Activated CD4-positive, alpha-beta memory T cell treated with anti-CD3 and anti-CD28 coated beads for 36 hours (primary cell): Measurements from ENCODE around the gene GLIS1. TPM values are rescaled to one million over a fixed set of nuclear protein-coding genes. Genes with fewer than 3 reads are reported as not detected.

ENCODE experiments used
- CTCF ChIA-PET: fragments of 350-600 bp; sonication (Branson Sonifier 250); formaldehyde crosslinking; loops from one replicate; lab custom pipeline; 2021; ENCODE audit warnings: antibody characterized with exemption, inconsistent platforms; lab: Charles Lee
- POLR2A ChIA-PET: fragments of 350-600 bp; sonication (Branson Sonifier 250); formaldehyde crosslinking; loops from one replicate; lab custom pipeline; 2021; ENCODE audit warnings: antibody characterized with exemption; lab: Charles Lee
- DNase-seq: peaks from one replicate; pipeline ENCODE4 v3.0.0-alpha.2; 2020
- H3K27ac Mint-ChIP-seq: one replicate; pipeline ENCODE4 v1.8.0; 2021; ENCODE audit warnings: mixed read lengths
- H3K27me3 Mint-ChIP-seq: one replicate; pipeline ENCODE4 v1.8.0; 2021; ENCODE audit warnings: mixed read lengths
- H3K36me3 Mint-ChIP-seq: one replicate; pipeline ENCODE4 v1.8.0; 2021; ENCODE audit warnings: mixed read lengths
- H3K4me1 Mint-ChIP-seq: one replicate; pipeline ENCODE4 v1.8.0; 2021; ENCODE audit warnings: low read depth, mixed read lengths
- H3K4me3 Mint-ChIP-seq: one replicate; pipeline ENCODE4 v1.8.0; 2021; ENCODE audit warnings: mild to moderate bottlenecking, mixed read lengths
- H3K9me3 Mint-ChIP-seq: one replicate; pipeline ENCODE4 v1.8.0; 2021; ENCODE audit warnings: mixed read lengths
- intact Hi-C: fragments of 100-400 bp; cut with micrococcal nuclease; formaldehyde crosslinking; loops from one replicate; pipeline ENCODE4 v1.15.1; 2023
- total RNA-seq, 2 experiments: library from RNA; stranded (reverse); gene quantifications; one replicate each; pipeline ENCODE4 v1.2.3, GENCODE V29; 2021

GLIS1 gene
- total RNA-seq, 2 experiments from 2014 or later, result not detected

- Mint-ChIP-seq H3K4me3 (no peak overlapping the region), H3K4me1 (no peaks in the 10 kb centered on the region), H3K27ac (no peak overlapping the region), H3K27me3 (peaks cover 1% of the 10 kb centered on the region), H3K36me3 (no peaks in the 10 kb centered on the region), H3K9me3 (no peaks in the 10 kb centered on the region)
- peak; percentile 3 for DNase-seq
- ChIA-PET CTCF (no interaction called here), POLR2A (no interaction called here)
- intact Hi-C loops, result no loop called here
Observed at GRCh38 chr1:53628286-53628955, 110.5 kb downstream of the GLIS1 start.

- ChIA-PET CTCF (no interaction called here), POLR2A (interaction anchor here (0.6 kb wide), 1 partner anchor 737 kb away, joined by 3 read pairs; no protein-coding TSS in a partner anchor)
- Mint-ChIP-seq H3K9me3 (no peaks in the 10 kb centered on the region), H3K4me3 (no peak overlapping the region), H3K27me3 (peaks cover 1% of the 10 kb centered on the region), H3K4me1 (no peaks in the 10 kb centered on the region), H3K36me3 (no peaks in the 10 kb centered on the region), H3K27ac (no peak overlapping the region)
- no peak for DNase-seq
- intact Hi-C loops, result no loop called here
Observed at GRCh38 chr1:53627666-53628065, 111.3 kb downstream of the GLIS1 start.

- no peaks in the 10 kb centered on the region for H3K4me1 Mint-ChIP-seq
- intact Hi-C loops, result no loop called here
- no peaks in the 10 kb centered on the region for H3K9me3 Mint-ChIP-seq
- H3K36me3 Mint-ChIP-seq, result no peaks in the 10 kb centered on the region
- POLR2A ChIA-PET, result no interaction called here
- no peak overlapping the region for H3K4me3 Mint-ChIP-seq
- no peak overlapping the region for H3K27ac Mint-ChIP-seq
- DNase-seq, result no peak
- H3K27me3 Mint-ChIP-seq, result peaks cover 1% of the 10 kb centered on the region
- CTCF ChIA-PET, result no interaction called here
Observed at GRCh38 chr1:53627031-53627430, 111.9 kb downstream of the GLIS1 start.

DNA sequence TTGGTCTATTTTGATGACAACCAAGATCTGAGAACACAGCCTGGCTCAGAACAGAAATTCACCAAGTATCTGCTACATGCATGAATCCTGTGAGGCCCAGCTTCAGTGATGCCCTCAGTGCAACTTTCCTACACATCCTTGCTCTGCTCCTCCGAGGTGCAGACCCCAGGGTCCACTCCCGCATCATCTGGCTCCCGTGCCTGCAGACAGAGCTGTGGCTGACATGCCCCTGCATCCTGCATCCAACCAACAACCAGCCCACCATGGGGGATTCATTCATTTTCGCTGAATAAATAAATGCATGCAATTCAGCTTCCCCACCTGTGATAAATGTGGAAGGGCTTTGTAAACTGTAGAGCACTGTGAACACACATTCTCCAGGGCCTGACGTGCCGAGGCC lies 112.3 kb downstream of the GLIS1 start:
- ChIA-PET CTCF (no interaction called here), POLR2A (no interaction called here)
- H3K4me3 Mint-ChIP-seq, result no peak overlapping the region
- H3K36me3 Mint-ChIP-seq, result no peaks in the 10 kb centered on the region
- H3K27ac Mint-ChIP-seq, result no peak overlapping the region
- intact Hi-C loops, result no loop called here
- H3K27me3 Mint-ChIP-seq, result peaks cover 1% of the 10 kb centered on the region
- H3K4me1 Mint-ChIP-seq, result no peaks in the 10 kb centered on the region
- peak; percentile 4 for DNase-seq
- no peaks in the 10 kb centered on the region for H3K9me3 Mint-ChIP-seq

DNA sequence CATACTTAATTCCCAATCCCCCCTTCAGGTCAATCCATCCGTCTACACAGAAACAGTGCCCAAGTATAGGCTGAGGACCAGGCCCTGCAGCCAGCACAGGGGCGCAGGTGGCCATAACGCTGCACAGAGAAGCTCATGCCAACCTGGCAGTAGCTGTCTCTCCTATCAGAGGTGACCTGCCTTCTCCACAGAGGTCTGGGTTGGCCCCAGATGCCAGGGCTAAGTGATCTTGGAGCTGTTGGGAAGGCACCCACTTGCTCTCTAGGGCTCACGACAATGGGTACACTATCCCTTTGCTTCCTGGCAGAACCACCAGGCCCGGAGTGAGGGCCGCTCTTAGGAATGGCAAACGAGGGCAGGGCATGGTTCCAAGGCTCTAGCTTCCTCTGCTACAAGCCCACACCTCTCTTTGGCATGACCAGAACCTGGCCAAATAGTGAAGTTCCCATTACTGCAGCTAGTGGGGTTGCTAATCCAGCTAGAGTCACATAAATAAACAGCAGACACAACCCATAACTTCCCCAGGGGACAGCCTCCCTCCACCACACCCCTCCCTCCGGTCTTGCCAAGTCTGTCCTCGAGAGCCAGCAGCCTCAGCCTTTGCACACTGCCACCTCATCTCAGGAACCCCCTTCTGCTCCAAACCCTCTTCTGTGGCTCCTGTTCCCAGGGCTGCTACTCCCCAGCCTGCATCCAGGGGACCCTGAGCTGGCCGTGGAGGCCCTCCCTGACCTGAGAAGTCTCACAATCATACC lies 113.0 kb downstream of the GLIS1 start:
- POLR2A ChIA-PET, result no interaction called here
- H3K36me3 Mint-ChIP-seq, result no peaks in the 10 kb centered on the region
- H3K27me3 Mint-ChIP-seq, result peaks cover 1% of the 10 kb centered on the region
- no peak overlapping the region for H3K4me3 Mint-ChIP-seq
- H3K4me1 Mint-ChIP-seq, result no peaks in the 10 kb centered on the region
- CTCF ChIA-PET, result no interaction called here
- intact Hi-C loops, result no loop called here
- H3K27ac Mint-ChIP-seq, result no peak overlapping the region
- DNase-seq, result peak; percentile 2
- H3K9me3 Mint-ChIP-seq, result no peaks in the 10 kb centered on the region

DNA sequence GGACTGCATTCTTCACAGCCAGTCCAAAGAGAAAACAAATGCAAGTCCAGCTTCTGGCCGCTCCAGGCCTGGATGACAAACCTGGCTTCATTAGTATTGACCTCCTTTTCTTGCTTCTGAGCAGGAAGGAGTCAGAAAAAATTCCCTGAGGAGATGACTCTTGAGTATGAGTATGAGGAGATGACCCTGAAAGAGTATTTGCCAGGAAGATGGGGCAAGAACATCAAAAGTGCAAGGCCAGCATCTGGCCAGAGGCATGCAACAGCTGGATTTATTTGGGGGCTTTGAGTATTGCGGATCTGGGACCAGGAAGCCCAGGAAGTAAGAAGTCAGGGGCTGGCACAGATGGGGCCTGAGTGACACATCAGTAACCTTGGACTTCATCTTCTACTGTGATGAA lies 113.9 kb downstream of the GLIS1 start:
- Mint-ChIP-seq H3K4me1 (no peaks in the 10 kb centered on the region), H3K27ac (no peak overlapping the region), H3K9me3 (no peaks in the 10 kb centered on the region), H3K4me3 (no peak overlapping the region), H3K27me3 (peaks cover 1% of the 10 kb centered on the region), H3K36me3 (no peaks in the 10 kb centered on the region)
- intact Hi-C loops, result no loop called here
- ChIA-PET CTCF (no interaction called here), POLR2A (no interaction called here)
- DNase-seq, result no peak

- Mint-ChIP-seq H3K4me1 (no peaks in the 10 kb centered on the region), H3K36me3 (no peaks in the 10 kb centered on the region), H3K27ac (no peak overlapping the region), H3K27me3 (no peaks in the 10 kb centered on the region), H3K9me3 (no peaks in the 10 kb centered on the region), H3K4me3 (no peak overlapping the region)
- peak; percentile 3 for DNase-seq
- CTCF ChIA-PET, result no interaction called here
- POLR2A ChIA-PET, result no interaction called here
- intact Hi-C loops, result no loop called here
Observed at GRCh38 chr1:53622531-53622930, 116.4 kb downstream of the GLIS1 start.

DNA sequence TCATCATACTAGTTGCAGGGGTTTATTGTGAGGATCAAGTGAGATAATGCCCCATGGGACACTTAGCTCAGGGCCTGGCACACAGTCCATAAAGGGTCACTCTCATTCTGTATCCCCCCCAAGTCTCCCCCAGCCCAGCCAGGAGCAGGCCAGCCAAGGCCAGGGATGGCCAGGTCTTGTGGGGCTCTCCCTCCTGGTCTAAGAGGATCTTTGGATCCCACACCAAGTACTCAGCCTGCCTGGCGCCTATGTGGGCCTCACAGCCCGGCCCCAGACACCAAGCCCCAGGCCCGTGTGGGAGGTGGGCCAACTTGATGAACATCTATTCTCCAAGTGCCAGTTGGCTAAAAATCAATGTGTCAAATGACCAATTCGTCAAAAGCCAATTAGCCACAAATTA lies 117.8 kb downstream of the GLIS1 start:
- H3K9me3 Mint-ChIP-seq, result no peaks in the 10 kb centered on the region
- H3K36me3 Mint-ChIP-seq, result no peaks in the 10 kb centered on the region
- H3K27ac Mint-ChIP-seq, result no peak overlapping the region
- no peaks in the 10 kb centered on the region for H3K27me3 Mint-ChIP-seq
- H3K4me3 Mint-ChIP-seq, result no peak overlapping the region
- no peaks in the 10 kb centered on the region for H3K4me1 Mint-ChIP-seq
- DNase-seq, result peak; percentile 3
- intact Hi-C loops, result no loop called here
- CTCF ChIA-PET, result no interaction called here
- POLR2A ChIA-PET, result no interaction called here

GRCh38 chr1:53620061-53620855 lies 118.7 kb downstream of the GLIS1 start:
- peak; percentile 4 for DNase-seq

GRCh38 chr1:53619367-53620060 lies 119.5 kb downstream of the GLIS1 start:
- no peaks in the 10 kb centered on the region for H3K9me3 Mint-ChIP-seq
- POLR2A ChIA-PET, result no interaction called here
- H3K27ac Mint-ChIP-seq, result no peak overlapping the region
- no peak overlapping the region for H3K4me3 Mint-ChIP-seq
- no peak for DNase-seq
- no peaks in the 10 kb centered on the region for H3K4me1 Mint-ChIP-seq
- intact Hi-C loops, result no loop called here
- H3K27me3 Mint-ChIP-seq, result no peaks in the 10 kb centered on the region
- CTCF ChIA-PET, result no interaction called here
- no peaks in the 10 kb centered on the region for H3K36me3 Mint-ChIP-seq

More at GRCh38 chr1:53620061-53620855, 118.7 kb downstream of the GLIS1 start:
- intact Hi-C loops, result no loop called here
- Mint-ChIP-seq H3K4me3 (no peak overlapping the region), H3K27me3 (no peaks in the 10 kb centered on the region), H3K36me3 (no peaks in the 10 kb centered on the region), H3K27ac (no peak overlapping the region), H3K4me1 (no peaks in the 10 kb centered on the region), H3K9me3 (no peaks in the 10 kb centered on the region)
- POLR2A ChIA-PET, result no interaction called here
- CTCF ChIA-PET, result no interaction called here

GRCh38 chr1:53618500-53619366 lies 120.2 kb downstream of the GLIS1 start:
- CTCF ChIA-PET, result no interaction called here

More at GRCh38 chr1:53618500-53619366, 120.2 kb downstream of the GLIS1 start:
- Mint-ChIP-seq H3K9me3 (no peaks in the 10 kb centered on the region), H3K36me3 (no peaks in the 10 kb centered on the region), H3K4me1 (no peaks in the 10 kb centered on the region), H3K4me3 (no peak overlapping the region), H3K27me3 (no peaks in the 10 kb centered on the region), H3K27ac (no peak overlapping the region)
- POLR2A ChIA-PET, result no interaction called here
- intact Hi-C loops, result no loop called here
- no peak for DNase-seq
